Psoas muscle (tissue), 8 donors: ENCODE data around the gene ARHGAP15. TPM values are rescaled to one million over a fixed set of nuclear protein-coding genes. Genes with fewer than 3 reads are reported as not detected.

ENCODE experiments used
- ATAC-seq, 4 donors: fragments of 200-7000 bp; cut with Tn5 transposase; one replicate each; pipeline ENCODE4 v1.9.1; 2020; ENCODE audit warnings: moderate library complexity in 3 of 4, mild to moderate bottlenecking in 2 of 4
- DNase-seq, 2 donors: peaks; one replicate each; pipeline ENCODE4 v3.0.0-alpha.2; 2020
- H3K27ac ChIP-seq: fragments of 200-600 bp; one replicate; pipeline ENCODE4 v1.8.0; 2022
- H3K27me3 ChIP-seq, 3 donors: fragments of 200-600 bp in 1 of 3; one replicate each; pipeline versions ENCODE4 v1.6.1 to v1.8.0; 2013 to 2022; ENCODE audit warnings: low read length in 2 of 3, mild to moderate bottlenecking in 2 of 3, moderate library complexity in 1 of 3; ENCODE audit not compliant: insufficient read depth in 3 of 3
- H3K36me3 ChIP-seq, 2 donors: fragments of 200-600 bp in 1 of 2; one replicate each; pipeline versions ENCODE4 v1.6.1 to v1.8.0; 2013 to 2022; ENCODE audit warnings: low read depth in 1 of 2, mild to moderate bottlenecking in 1 of 2, moderate library complexity in 1 of 2; ENCODE audit not compliant: insufficient read depth in 1 of 2
- H3K4me1 ChIP-seq: fragments of 200-600 bp; one replicate; pipeline ENCODE4 v1.8.0; 2022
- H3K4me3 ChIP-seq: fragments of 200-600 bp; one replicate; pipeline ENCODE4 v1.8.0; 2022; ENCODE audit warnings: mild to moderate bottlenecking
- H3K9me3 ChIP-seq: fragments of 200-600 bp; one replicate; pipeline ENCODE4 v1.8.0; 2022
- CTCF ChIP-seq: fragments of 200-600 bp; IDR thresholded peaks from one replicate; pipeline ENCODE4 v1.8.0; 2022; ENCODE audit warnings: antibody characterized with exemption
- WGBS, 3 donors: extraction: QIAGEN DNeasy Blood & Tissue Kit; methylation state at CpG; one replicate each; pipeline versions ENCODE4 v1.1.6 to v1.1.7; 2013; 5-methylcytosine and 5-hydroxymethylcytosine counted together
- intact Hi-C, 2 donors: fragments of 100-400 bp; cut with DNase I; formaldehyde crosslinking; loops; one replicate each; pipeline versions ENCODE4 v1.11.0 to v1.14.2; 2022
- polyA plus RNA-seq, 3 donors: library from polyadenylated mRNA; stranded (reverse); fragments of 200-250 nt; gene quantifications; one replicate each; pipeline ENCODE4 v1.2.3, GENCODE V29; 2013
- total RNA-seq, 4 donors: library from RNA; stranded (reverse); fragmentation: NEBNext Ultra II Directional in 2 of 4; extraction: Animal tissue kit (Norgen Biotek cat#: 25700) in 2 of 4; gene quantifications; one replicate each; pipeline versions ENCODE4 v1.2.1 to v1.2.4, GENCODE V29; 2021 to 2023
- donor health status: healthy with polysubstance abuse.
- donor health status: DM: no; HTN: no; CAD: no; lungs with moderate emphysema.
- donor health status: Bipolar disorder and iron deficiency.
- donor health status: healthy.
- donor health status: DM: yes; HTN: yes; CAD: no.
- donor health status: DM: no; HTN: no; CAD: no.
- donor health status: DM: no; HTN: no; CAD: no.
- donor health status: DM: yes; HTN: yes; CAD: no.

Gene ARHGAP15
- total and polyA plus RNA-seq, 7 donors: 0.49 to 3.1 (median 0.95) TPM

- ATAC-seq: no peak
- 71 to 86% (median 82%) methylated on average over 1 of the region's 1 CpG for WGBS, 3 donors
Measured at GRCh38 chr2:143730953-143731260, 601.7 kb downstream of the ARHGAP15 start.

GRCh38 chr2:143732076-143732475, 602.9 kb downstream of the ARHGAP15 start:
- Histone ChIP-seq H3K4me3 (no peak overlapping the region), H3K27ac (no peak overlapping the region), H3K36me3 (no peaks in the 10 kb centered on the region), H3K9me3 (no peaks in the 10 kb centered on the region), H3K4me1 (no peaks in the 10 kb centered on the region), H3K27me3 (no peaks in the 10 kb centered on the region)
- no peak for DNase-seq
- no peak for TF ChIP-seq CTCF
- intact Hi-C loops: no loop called here
- no peak for ATAC-seq

More at GRCh38 chr2:143730953-143731260, 601.7 kb downstream of the ARHGAP15 start:
- TF ChIP-seq CTCF: no peak
- no peaks in the 10 kb centered on the region for H3K36me3 ChIP-seq
- H3K27me3 ChIP-seq: no peaks in the 10 kb centered on the region
- intact Hi-C loops: no loop called here
- no peak overlapping the region for H3K27ac ChIP-seq
- no peaks in the 10 kb centered on the region for H3K4me1 ChIP-seq
- no peak overlapping the region for H3K4me3 ChIP-seq
- no peak for DNase-seq
- H3K9me3 ChIP-seq: no peaks in the 10 kb centered on the region

- intact Hi-C loops: no loop called here
- no peak for DNase-seq
- no peaks in the 10 kb centered on the region for H3K9me3 ChIP-seq
- TF ChIP-seq CTCF: no peak
- no peaks in the 10 kb centered on the region for H3K4me1 ChIP-seq
- no peak for ATAC-seq
- 89 to 97% (median 92%) methylated on average over 2 of the region's 2 CpGs for WGBS, 3 donors
- H3K27ac ChIP-seq: no peak overlapping the region
- no peaks in the 10 kb centered on the region for H3K27me3 ChIP-seq
- H3K36me3 ChIP-seq: no peaks in the 10 kb centered on the region
- no peak overlapping the region for H3K4me3 ChIP-seq
Measured at GRCh38 chr2:143732871-143733270, 603.7 kb downstream of the ARHGAP15 start.

GRCh38 chr2:143734507-143734906, 605.3 kb downstream of the ARHGAP15 start:
- Histone ChIP-seq H3K36me3 (no peaks in the 10 kb centered on the region), H3K4me3 (no peak overlapping the region), H3K27ac (no peak overlapping the region), H3K27me3 (no peaks in the 10 kb centered on the region), H3K9me3 (no peaks in the 10 kb centered on the region), H3K4me1 (no peaks in the 10 kb centered on the region)
- DNase-seq (no peak), ATAC-seq (no peak)
- 85 to 89% (median 89%) methylated on average over 2 of the region's 2 CpGs for WGBS, 3 donors
- intact Hi-C loops: no loop called here
- TF ChIP-seq CTCF: no peak

- WGBS, 3 donors: 85 to 89% (median 89%) methylated on average over 3 of the region's 3 CpGs
- intact Hi-C loops: no loop called here
Measured at GRCh38 chr2:143736904-143737303, 607.7 kb downstream of the ARHGAP15 start.

More at GRCh38 chr2:143736904-143737303, 607.7 kb downstream of the ARHGAP15 start:
- Histone ChIP-seq H3K27me3 (no peaks in the 10 kb centered on the region), H3K9me3 (no peaks in the 10 kb centered on the region), H3K27ac (no peak overlapping the region), H3K36me3 (no peaks in the 10 kb centered on the region), H3K4me3 (no peak overlapping the region), H3K4me1 (no peaks in the 10 kb centered on the region)
- no peak for ATAC-seq
- DNase-seq: no peak
- no peak for TF ChIP-seq CTCF
